NCI-H2227 treated with DMSO at 0.1 percent for 48 hours (cell line): ENCODE data around the gene TOMM20.
"Not testable (repeated sequence)": the region's sequence is repeated elsewhere in the genome, so short reads cannot be mapped to it uniquely, and the experiment has no call there.

ENCODE experiments used
- DNase-seq: peaks from one replicate; lab custom pipeline; 2025; lab: John Stamatoyannopoulos, UW

TOMM20 gene

DNA sequence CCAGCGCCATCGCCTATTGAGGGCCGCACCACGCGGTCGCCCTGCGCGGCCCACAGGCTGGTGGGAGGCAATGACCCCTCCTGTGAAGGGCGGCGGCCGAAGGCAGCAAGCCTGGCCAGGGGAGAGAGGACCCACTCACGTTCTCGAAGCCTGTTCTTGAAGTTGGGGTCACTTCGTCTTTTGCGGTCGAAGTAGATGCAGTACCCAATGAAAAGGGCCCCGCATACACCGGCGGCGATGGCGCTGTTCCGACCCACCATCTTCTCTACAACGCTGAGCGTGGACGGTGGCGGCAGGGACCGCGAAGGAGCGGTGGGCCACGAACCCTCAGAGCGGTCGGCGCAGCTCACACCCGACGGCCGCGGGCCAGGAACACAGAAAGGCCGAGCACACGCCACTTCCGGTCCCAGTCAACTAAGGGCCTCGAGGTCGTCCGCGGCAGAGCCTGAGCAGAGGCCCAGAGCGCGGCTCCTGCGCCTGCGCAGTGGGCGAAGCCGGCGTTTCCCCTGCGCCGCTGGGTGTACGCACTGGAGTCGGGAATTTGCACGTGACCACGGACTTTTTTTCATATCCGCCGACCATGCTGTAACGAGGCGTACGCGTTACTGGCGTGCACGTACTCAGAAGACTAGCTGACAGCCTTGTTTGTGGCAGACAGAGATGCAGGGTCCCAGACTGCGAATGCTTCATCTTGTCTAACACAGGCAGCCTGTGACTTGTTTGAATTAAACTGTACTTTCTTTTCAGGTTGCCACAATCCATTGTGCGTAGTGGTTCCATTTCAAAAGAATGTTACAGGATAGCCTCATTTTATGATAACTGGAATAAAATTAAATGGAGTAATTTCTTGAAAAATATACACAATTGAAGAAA, at the start of gene TOMM20:
TOMM20 (minus strand) TSS at position 382 of the 873 bp plus-strand sequence; CDS start at position 260, 122 bp downstream.
- peak; percentile 98 for DNase-seq

DNA sequence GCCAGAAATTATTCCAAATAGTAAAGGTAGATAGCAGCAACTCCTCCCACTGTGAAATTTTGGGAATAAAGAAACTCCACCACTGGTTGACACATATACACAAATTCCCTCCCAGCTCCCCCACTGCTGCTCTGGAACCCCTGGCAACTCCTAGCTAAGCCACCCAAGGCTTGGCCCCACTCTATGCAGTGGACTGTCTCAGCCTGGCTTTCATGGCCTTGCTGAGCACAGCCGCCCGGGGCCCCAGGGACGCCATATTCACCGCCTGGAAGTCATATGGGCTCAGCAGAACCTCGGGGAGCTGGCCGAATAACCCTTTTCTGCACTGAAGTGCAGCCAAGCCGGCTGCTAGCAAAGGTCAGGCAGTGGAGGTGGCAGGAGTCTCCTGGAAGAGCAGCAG, 47.8 kb upstream of the TOMM20 start:
- DNase-seq: no peak

DNA sequence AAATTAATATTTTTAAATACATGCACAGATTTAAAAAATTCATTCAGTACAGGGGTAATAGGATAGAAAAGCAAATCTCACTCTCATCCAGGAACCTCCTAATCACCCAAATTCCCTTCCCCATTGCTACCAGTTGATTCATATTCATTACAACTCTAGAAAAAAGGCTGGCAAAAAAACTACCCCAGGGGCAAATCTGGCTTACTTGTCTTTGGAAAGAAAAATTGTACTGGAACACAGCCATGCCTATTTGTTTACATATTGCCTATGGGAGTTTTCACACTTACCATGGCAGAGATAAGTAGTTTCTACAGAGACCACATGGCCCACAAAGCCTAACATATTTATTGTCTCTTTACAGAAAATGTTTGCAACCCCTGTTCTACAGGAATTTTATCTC, 41.3 kb upstream of the TOMM20 start:
- no peak for DNase-seq

DNA sequence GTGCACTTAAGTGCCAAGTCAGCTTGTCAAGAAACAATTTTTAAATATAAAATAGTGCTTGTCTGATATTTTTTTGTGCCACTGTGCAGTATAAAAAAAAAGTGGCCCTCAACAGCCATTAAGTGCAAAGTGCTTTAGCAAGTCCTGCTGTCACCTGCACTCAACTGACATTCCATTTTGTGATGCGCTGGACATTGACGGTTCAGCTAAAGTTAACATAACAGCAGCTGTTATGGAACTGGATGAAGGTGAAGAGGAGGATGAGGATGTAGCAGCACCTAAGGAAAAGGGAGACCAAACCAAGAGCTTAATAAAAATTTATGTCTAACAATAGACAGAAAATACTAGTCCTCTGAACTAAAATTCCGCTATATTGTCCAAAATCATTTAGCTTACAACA, 39.7 kb upstream of the TOMM20 start:
- no peak for DNase-seq

DNA sequence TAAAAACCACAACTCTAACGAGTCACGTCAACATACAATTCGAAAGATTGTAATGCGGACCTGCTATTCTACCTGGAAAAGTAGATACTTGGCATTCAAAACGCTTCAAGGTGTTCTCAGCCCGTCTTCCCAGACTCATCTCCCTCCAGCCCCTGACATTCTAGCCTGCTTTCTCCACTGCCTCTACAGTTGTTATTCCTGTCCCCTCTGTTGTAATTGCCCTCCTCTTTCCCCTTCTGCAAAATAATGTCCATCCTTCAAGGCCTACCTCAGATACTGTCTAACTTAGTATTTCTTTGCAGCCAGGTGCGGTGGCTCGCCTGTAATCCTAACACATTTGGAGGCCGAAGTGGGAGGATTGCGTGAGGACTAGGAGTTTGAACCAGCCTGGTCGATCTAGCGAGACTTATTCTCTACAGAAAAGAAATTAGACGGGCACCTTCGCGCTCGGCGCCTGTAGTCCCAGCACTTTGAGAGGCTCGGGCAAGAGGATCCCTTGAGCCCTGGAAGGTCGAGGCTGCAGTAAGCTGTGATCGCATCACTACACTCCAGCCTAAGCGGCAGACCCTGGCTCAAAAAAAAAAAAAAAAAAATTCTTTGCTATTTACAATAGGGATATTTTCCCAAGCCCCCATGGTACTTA, 33.2 kb upstream of the TOMM20 start:
- DNase-seq: no peak

DNA sequence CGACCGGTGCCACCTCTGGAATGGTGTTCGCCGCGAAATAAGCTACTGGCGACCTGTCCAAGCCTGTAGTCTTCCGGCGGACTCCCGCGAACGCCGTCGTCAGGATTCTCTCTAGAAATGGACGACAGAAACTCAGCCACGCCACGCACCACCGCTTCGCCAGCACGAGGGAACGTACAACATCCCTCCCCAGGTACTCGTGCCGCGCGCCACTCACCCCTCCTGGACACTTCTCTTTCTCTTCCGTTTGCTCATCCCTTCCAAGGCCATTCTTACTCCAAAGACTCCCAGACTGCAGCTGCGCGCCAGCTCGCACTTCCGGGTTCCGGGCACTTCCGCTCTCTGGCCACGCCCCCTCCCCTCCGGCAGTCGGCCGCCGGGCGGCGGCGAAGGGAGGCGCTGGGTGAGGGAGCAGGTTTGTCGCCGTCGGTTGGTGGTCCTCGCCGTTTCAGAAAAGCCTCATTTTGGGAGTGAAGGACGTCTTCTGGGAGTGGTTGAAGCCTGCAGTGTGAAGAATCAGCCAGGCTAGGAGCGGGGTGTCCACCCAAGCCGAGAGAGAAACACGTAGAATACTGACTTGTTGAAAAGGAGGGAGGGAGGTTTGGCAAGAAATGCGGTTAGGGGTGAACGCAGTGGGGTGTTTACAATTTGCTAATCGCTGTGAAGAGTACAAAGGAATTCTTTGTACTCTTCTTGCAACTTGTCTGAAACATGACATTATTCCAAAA, 32.5 kb upstream of the TOMM20 start, which contains the start of gene RBM34:
RBM34 (minus strand) TSS at position 294 of the 728 bp plus-strand sequence; CDS start at position 270, 24 bp downstream.
- DNase-seq: peak; percentile 95

DNA sequence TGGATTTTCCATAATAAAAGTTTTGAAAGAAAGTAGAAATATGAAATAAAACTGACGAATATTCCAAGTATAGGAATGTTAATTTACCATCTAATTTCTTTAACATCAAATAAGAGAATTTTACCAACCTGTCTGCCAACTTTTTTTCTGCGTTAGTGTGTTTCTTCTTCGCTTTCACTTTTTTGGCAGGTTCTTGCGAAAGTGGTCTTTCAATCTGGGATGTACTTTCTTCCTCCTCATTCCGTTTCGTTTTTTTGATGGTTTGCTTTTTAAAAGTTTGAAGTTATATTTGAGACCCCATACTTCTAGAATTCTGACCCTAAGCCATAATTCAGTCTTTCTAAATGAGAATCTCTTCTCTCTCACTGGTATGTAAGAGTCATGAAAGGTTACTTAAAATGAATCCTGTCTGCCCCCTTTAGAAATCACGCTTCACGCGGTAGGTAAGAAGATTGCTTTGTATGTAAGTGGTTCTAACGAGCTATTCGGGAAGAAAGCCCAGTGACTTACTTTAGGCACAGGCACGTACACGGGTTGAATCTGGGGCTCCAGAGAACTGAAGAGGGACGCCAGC, 31.8 kb upstream of the TOMM20 start:
- DNase-seq: peak; percentile 69

DNA sequence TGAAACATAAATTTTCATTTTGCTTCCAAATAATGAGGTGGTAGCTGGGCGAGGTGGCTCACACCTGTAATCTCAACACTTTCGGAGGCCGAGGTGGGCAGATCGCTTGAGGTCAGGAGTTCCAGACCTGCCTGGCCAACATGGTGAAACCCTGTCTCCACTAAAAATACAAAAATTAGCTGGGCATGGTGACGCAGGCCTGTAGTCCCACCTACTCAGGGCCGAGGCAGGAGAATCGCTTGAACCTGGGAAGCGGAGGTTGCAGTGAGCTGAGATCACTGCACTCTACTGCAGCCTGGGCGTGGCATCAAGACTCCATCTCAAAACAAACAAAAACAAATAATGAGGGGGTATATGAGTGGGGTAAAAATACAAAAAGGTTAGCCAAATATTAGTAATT, 31.3 kb upstream of the TOMM20 start:
- DNase-seq: peak; percentile 15

DNA sequence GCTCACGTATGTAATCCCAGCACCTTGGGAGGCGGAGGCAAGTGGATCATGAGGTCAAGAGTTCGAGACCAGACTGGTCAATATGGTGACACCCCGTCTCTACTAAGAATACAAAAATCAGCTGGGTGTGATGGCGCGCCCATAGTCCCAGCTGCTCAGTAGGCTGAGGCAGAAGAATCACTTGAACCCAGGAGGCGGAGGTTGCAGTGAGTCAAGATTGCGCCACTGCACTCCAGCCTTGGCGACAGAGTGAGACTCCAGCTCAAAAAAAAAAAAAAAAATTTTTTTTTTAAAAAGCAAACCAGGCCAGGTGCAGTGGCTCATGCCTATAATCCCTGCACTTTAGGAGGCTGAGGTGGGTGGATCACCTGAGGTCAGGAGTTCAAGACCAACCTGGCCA, 30.6 kb upstream of the TOMM20 start:
- DNase-seq: not testable (repeated sequence)

DNA sequence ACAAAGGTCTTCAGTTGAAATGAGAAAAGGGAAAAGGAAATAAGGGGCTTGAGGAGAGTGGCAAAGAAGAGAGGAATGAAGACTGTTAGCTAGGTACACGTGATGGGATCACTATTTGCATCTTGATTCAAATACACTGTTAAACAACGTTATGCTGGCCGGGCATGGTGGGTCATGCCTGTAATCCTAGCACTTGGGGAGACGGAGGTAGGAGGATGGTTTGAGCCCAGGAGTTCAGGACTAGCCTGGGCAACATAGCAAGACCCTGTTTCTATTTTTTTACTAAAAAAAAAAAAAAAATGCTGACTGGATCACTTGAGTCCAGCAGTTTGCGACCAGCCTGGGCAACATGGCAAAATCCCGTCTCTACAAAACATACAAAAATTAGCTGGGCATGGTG, 30.0 kb upstream of the TOMM20 start:
- no peak for DNase-seq

DNA sequence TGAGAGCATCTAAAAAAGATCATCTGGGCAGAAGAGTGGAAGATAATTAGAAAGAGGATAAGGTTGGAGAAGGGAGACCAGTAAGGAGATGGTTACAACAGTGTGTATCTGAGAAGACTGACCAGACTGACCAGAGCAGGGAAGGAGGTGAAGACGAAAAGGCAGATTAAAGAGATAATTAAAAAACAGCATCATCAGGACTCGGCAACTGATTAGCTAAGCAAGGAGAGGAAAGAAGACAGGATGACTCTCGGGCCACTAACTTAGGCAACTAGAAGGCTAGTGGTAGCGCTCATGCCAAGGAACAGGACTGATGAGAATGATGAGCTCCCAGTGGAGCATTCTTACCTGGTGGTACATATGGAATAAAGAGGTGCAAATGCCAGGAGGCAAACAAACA, 28.5 kb upstream of the TOMM20 start:
- no peak for DNase-seq

DNA sequence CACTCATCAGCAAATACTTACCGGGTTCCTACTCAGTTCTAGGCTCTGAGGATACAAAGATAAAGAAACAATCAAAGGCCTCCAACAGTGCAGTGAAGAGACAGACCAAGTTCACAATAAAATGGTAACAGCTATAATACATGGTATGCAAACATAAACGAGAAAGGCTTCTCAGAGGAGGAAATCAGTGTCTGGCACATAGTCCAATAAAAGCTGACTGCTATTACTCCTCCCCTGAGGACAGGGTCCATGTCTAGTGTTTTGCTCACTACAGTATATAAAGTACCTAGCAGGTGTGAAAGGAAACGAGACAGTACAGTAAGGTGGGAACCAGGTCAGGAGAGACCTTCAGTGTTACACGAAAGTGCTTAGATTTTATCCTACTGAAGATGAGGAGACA, 28.1 kb upstream of the TOMM20 start:
- no peak for DNase-seq

DNA sequence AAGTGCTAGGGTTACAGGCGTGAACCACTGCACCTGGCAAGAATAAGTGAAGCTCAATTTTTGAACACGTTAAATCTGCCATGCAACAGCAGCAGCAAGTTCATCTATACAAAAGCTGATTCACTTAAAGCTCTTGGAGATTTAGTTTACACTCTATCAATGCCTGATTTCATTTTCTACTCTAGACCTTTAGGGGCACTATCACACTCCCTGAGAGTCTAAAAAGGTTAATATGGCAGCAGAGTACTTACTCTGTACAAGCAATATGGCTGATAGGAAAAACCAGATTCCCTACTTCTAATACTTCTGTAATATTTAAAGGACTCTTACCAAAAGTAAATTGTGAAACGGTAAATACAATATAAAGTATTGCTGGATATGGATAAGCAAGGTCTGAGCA, 27.6 kb upstream of the TOMM20 start:
- DNase-seq: no peak

DNA sequence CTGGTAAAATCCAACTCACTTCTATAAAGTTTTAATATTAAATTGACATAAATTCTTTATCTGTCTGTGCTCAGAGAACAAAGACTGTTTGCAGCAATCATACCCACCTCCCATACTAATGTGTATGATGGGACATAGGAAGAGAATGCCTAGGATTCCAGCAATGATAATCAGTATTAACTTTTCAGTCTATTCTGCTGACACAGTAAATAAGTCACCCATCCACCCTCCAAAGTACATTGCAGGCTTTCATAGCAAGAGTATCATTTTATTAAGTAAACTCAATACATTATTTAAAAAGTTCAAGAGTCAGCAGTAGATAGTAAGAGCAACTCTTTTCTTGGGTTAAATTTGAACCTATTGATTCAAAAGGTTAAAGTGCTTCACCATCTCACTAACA, 23.6 kb upstream of the TOMM20 start:
- DNase-seq: no peak

DNA sequence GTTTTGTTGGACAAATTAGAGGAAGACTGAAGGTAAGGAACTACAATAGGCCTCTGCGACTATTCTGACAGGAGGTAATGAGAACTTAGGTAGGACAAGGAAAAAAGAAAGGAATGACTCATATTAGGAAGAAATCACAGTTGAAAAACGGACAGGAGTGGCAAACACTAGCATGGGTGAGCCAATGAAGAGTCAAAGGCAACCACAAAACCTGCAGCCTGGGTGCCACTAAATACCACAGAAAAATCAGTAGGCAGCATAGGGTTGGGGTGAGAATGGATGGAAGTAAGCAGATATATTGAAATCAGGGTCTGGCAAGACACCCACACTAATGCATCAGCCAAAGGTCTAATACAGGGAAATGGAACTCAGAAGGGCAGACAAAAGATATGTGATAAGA, 22.4 kb upstream of the TOMM20 start:
- no peak for DNase-seq

DNA sequence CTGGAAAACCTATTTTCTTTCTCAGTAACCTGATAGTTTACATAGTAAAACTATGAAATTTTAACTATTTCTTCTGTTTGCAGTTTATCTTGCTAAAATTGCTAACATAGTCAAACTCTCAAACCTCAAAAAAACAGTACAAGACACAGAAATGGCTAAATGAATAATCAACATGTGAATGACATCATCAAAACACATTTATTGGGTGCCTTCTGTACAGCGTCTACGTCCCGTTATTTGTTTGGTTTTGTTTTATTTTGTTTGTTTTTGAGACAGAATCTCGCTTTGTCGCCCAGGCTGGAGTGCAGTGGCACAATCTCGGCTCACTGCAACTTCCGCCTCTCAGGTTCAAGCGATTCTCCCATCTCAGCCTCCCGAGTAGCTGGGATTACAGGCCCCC, 21.2 kb upstream of the TOMM20 start:
- no peak for DNase-seq

DNA sequence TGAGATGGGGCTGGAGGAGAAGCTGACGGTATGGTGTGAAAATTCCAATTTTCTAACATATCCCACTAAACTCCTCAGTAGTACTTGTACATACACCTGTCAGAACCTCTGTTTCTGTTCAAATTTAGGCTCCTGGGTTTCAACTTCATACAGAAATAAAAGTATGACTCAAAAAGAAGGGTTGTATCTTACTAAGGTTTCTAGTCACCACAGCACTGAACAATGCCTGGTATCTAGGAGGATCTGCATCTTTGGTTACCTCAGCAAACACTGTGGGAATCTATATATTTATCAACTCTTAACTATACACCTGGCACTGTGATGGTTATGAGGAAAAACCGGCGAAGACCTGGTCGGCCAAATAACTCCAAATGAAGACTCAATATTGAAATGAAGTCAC, 18.6 kb upstream of the TOMM20 start:
- no peak for DNase-seq

DNA sequence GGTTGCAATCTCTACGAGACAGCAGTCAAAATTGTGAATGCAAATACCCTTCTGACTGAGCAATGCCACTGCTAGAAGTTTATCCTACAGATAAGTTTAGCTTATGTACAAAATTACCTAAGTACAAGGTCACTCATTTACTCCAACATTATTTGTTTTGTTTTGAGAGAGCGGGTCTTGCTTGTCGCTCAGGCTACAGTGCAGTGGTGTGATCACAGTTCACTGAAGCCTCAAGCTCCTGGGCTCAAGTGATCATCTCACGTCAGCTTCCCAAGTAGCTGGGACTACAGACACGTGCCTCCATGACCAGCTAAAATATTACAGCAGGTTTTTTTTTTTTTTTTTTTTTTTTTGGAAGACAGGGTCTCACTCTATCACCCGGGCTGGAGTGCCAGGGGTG, 17.0 kb upstream of the TOMM20 start:
- no peak for DNase-seq

DNA sequence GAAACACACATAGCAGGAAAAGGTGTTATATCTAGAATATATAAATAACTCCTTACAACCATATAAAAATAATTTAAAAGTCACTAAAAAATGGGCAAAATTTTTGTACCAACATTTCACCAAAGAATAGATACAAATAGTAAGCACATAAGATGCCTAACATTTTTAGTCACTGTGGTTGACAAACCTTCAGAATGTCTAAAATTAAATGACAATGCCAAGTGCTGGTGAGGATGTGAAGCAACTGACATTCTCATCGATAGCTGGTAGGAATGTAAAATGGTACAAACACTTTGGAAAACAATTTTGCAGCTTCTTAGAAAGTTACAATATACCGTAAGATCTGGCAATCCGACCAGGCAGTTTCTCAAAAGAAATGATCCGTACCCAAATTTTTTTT, 14.4 kb upstream of the TOMM20 start:
- no peak for DNase-seq

DNA sequence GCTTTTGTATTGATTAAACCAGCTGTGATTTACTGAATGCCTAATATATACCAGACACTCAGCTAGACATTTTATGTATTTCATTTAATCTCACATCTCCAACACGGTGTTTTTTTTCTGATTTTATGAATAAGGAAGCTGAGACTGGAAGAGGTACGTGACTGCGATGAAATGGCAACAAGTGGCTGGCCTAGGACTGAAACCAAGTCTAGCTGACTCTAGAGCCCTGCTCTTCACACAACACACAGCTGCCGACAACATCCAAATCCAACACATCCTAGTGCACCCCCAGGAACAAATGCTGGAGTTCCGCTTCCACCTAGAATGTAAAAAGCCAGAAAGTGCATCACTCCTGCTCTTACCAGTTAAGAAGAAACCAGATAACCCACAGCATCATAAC, 10.7 kb upstream of the TOMM20 start:
- no peak for DNase-seq

DNA sequence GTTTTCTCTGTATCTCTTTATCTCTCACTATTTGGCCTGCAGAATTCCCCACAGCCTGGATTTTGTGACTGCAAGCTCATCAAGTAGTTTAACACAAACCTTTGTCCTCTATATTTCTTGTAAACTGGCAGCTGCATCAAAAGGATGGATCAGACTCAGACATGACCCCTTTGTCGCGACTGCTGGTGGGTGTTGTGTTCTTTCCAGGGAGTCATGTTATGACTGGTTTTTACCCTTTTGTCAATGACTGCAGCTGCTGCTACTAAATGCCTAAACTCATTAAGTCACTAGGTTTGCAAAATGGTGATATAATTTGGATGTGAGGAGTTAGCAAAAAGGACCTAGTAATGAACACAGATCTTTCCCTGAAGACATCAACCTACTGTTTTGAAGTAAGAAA, 10.2 kb upstream of the TOMM20 start:
- DNase-seq: no peak

DNA sequence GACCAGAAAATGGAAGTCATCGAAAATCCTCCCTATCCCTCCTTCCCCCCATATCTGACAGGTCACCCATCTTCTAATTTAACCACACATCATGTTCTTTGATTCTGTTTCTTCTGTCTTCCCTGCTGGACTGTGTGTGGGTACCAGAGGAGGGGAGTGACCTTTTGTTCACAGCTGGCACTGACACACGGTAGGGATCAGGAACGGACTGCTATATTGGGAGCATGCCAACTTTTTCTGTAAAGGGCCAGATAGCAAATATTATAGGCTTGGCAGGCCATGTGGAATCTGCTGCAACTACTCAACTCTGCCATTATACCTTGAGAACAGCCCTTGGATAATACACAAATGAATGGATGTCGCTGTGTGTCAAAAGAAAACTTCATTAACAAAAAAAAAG, 7.5 kb upstream of the TOMM20 start:
- DNase-seq: no peak

DNA sequence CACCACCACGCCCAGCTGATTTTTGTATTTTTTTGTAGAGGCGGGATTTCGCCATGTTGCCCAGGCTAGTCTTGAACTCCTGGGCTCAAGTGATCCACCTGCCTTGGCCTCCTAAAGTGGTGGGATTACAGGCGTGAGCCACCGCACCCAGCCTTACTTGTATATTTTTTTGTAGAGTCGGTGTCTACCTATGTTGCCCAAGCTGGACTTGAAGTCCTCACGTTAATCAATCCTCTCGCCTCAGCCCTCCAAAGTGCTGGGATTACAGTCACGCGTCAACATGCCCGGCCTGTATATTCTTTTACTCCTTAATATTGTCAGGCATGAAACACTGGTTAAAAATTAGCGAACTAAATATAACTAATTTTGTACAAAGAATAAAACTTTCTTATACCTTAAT, 5.5 kb upstream of the TOMM20 start:
- DNase-seq: no peak
